ELF-1 (cell line): ENCODE measurements around the gene HBD.
"Not testable (repeated sequence)": the region's sequence is repeated elsewhere in the genome, so short reads cannot be mapped to it uniquely, and the experiment has no call there.

Experiments
- DNase-seq: peaks from one replicate; pipeline ENCODE4 v3.0.0-alpha.2; 2016; ENCODE audit warnings: low read depth, low spot score

HBD gene

DNA sequence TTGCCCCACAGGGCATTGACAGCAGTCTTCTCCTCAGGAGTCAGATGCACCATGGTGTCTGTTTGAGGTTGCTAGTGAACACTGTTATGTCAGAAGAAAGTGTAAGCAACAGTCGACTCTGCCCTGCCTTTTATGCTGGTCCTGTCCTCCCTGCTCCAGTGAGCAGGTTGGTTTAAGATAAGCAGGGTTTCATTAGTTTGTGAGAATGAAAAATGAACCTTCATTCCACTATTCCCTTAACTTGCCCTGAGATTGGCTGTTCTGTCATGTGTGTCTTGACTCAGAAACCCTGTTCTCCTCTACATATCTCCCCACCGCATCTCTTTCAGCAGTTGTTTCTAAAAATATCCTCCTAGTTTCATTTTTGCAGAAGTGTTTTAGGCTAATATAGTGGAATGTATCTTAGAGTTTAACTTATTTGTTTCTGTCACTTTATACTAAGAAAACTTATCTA is at the start of gene HBD:
Gene HBD, minus strand, starts transcription at position 103 of the 454 bp plus-strand sequence. Its CDS starts 50 bp downstream, at position 53.
- DNase-seq: no peak

- DNase-seq: no peak
These were observed 49.6 kb upstream of the HBD start for GRCh38 chr11:5283882-5284281.

DNA sequence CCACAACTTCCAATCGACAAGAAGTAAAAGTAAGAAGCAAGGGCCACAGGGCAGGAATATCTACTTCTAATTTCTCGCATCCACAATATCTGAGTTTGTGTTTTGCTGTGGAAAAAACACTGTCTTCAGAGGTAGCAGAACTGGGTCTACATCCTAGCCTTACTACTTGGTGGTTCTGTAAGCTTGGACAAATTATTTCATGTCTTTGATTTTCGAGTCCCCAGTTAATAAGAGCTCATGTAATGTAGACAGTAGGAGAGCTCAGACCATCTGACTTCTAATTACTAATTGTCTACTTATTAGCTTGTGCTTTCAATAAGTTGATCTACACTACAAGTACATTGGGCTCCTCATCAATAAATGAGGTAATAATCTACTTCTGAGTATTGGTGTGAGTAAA is 48.8 kb upstream of the HBD start:
- DNase-seq: no peak

GRCh38 chr11:5282628-5283027 is 48.3 kb upstream of the HBD start:
- DNase-seq: no peak

GRCh38 chr11:5281596-5281995 is 47.3 kb upstream of the HBD start:
- DNase-seq: no peak

DNA sequence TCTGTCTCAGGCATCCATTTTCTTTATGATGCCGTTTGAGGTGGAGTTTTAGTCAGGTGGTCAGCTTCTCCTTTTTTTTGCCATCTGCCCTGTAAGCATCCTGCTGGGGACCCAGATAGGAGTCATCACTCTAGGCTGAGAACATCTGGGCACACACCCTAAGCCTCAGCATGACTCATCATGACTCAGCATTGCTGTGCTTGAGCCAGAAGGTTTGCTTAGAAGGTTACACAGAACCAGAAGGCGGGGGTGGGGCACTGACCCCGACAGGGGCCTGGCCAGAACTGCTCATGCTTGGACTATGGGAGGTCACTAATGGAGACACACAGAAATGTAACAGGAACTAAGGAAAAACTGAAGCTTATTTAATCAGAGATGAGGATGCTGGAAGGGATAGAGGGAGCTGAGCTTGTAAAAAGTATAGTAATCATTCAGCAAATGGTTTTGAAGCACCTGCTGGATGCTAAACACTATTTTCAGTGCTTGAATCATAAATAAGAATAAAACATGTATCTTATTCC is 46.4 kb upstream of the HBD start:
- DNase-seq: peak; percentile 89

- no peak for DNase-seq
These were observed 45.3 kb upstream of the HBD start for GRCh38 chr11:5279471-5280090.

GRCh38 chr11:5277807-5278382 is 43.6 kb upstream of the HBD start:
- no peak for DNase-seq

GRCh38 chr11:5276697-5277096 is 42.4 kb upstream of the HBD start:
- DNase-seq: no peak

DNA sequence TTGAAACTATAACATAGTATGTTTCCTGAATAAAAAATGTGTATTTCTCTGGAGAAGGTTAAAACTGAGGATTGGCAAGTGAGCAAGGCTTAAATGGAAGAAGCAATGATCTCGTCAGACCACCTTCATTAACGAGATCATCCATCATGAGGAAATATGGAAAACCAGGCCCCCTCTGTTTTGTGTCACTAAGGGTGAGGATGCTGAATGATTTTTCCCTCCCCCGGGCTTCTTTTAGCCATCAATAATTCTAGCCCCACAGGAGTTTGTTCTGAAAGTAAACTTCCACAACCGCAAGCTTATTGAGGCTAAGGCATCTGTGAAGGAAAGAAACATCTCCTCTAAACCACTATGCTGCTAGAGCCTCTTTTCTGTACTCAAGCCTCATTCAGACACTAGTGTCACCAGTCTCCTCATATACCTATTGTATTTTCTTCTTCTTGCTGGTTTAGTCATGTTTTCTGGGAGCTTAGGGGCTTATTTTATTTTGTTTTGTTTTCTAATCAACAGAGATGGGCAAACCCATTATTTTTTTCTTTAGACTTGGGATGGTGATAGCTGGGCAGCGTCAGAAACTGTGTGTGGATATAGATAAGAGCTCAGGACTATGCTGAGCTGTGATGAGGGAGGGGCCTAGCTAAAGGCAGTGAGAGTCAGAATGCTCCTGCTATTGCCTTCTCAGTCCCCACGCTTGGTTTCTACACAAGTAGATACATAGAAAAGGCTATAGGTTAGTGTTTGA is 41.3 kb upstream of the HBD start:
- no peak for DNase-seq

DNA sequence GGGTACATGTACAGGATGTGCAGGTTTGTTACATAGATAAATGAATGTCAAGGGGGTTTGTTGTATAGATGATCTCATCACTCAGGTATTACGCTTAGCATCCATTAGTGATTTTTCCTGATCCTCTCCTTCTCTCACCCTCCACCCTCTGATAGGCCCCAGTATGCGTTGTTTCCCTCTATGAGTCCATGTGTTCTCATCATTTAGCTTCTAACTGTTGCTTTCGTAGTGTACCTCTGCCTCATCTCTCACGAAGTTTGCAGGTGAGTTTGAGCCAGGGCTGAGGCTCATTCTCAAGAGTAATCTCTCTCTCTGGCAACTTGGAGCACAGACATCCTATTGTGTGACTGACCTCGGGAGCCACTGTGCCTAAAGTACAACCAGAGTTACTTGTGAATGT is 40.1 kb upstream of the HBD start:
- no peak for DNase-seq

- DNase-seq: no peak
These were observed 38.2 kb upstream of the HBD start for GRCh38 chr11:5272395-5273017.

- no peak for DNase-seq
These were observed 35.4 kb upstream of the HBD start, which contains the start of gene HBE1 for GRCh38 chr11:5269715-5270147. Gene HBE1 (minus strand): TSS chr11:5269945. CDS start chr11:5269890, 55 bp downstream.

GRCh38 chr11:5267033-5267563 is 32.8 kb upstream of the HBD start:
- DNase-seq: no peak

DNA sequence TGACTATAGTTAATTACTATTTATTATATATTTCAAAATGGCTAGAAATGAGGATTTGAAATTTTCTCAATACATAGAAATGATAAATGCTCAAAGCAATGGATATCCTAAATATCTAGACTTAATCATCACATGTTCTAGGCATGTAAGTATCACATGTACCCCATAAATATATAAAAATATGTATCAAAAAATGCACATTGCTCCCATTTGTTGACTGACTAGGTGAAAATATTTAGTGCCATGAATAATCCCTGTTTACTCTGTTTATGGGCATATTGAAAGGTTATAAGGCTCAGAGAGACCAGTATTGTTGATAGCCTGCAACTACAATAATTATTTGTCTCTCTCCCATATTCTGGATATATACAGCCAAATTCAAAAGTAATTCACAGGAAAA is 32.3 kb upstream of the HBD start:
- no peak for DNase-seq

- no peak for DNase-seq
These were observed 31.5 kb upstream of the HBD start for GRCh38 chr11:5265832-5266231.

- peak; percentile 87 for DNase-seq
These were observed 24.4 kb upstream of the HBD start for GRCh38 chr11:5258543-5259262.

DNA sequence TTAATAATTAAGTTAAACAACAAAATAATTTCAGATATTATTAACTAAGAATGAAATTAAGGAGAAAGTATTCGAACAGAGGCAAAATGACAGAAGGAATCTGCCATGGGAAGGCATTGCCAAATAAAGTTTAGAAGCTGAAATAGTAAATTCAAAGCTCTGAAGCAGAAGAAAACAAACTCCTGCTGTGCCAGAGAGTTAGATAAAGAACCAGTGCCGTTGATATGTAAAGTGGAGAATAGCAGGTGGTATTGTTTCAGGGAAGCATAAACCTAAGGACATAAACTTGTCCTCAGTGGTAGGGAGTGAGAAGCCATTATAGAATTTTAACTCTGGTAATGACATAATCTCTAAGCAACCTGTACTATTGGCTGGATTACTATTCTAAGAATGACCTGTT is 23.0 kb upstream of the HBD start:
- no peak for DNase-seq

GRCh38 chr11:5254646-5255413 is 20.5 kb upstream of the HBD start, which contains the start of gene HBG2:
Gene HBG2 (minus strand): TSS chr11:5254781. CDS start chr11:5254728, 53 bp downstream.
- not testable (repeated sequence) for DNase-seq

DNA sequence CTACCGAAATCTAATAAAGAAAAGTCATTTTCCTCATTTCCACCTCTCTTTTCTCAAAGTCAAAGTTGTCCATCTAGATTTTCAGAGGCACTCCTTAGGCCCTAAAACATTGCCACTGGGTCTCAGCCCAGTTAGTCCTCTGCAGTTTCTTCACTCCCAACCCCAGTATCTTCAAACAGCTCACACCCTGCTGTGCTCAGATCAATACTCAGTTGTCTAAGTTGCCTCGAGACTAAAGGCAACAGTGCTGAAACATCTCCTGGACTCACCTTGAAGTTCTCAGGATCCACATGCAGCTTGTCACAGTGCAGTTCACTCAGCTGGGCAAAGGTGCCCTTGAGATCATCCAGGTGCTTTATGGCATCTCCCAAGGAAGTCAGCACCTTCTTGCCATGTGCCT is 19.7 kb upstream of the HBD start:
- DNase-seq: not testable (repeated sequence)
